GM21737 (cell line): Measurements from ENCODE around the gene CASR.

Experiments used
- ATAC-seq: cut with Tn5 transposase; IDR thresholded peaks from one replicate; pipeline ENCODE4 v1.9.1; 2021; ENCODE audit warnings: mild to moderate bottlenecking, moderate library complexity; ENCODE audit not compliant: unreplicated experiment

The CASR gene

DNA sequence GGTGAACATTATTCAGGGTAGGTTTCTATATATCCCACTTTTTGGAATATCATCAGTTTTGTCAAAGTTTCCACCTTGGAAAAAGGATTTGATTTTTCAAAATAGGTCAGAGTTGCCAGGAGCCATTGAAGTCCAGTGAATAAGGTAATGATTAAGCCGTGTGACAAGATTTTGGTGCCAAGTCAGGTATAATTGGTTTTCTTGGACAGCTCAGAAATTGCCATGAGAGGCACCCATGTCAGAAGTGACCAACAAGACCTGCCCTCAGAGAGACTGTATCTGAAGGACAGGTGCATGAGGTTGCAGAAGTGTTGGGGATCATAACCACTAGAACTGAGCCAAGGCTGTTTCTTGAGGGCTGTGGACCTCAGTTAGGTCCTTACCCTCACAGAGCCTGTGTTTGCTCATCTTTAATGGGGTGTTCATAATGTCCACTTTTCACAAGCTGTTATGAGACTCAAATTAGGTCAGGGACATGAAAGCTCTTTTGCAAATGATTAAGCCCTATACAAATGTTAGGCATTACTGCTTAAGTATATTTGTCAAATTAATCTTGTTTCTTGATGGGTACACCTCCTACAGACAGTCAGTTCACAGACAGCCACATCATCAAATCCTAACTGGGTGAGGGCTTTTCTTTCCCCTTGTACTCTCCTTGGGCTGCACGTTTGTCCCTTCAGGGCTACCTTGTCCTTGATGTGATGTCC lies 32.3 kb downstream of the CASR start:
- ATAC-seq: no peak

DNA sequence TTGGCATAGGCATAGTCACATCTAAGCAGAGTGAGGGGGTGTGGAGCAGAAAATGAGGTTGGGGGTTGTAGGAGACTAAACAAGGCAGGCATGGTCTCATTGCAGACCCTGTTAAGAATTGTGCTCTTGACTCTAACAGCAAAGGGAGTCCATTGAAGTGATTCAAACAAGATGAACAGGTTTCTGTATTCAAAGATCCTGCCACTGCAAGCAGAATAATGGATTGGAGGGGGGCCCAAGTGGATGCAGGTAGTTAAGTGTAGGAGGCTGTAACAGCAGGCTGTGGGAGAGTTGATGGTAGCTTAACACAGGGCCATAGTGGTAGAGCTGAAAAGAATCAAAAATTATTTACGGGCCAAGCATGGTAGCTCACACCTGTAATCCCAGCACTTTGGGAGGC lies 34.4 kb downstream of the CASR start:
- ATAC-seq: no peak

DNA sequence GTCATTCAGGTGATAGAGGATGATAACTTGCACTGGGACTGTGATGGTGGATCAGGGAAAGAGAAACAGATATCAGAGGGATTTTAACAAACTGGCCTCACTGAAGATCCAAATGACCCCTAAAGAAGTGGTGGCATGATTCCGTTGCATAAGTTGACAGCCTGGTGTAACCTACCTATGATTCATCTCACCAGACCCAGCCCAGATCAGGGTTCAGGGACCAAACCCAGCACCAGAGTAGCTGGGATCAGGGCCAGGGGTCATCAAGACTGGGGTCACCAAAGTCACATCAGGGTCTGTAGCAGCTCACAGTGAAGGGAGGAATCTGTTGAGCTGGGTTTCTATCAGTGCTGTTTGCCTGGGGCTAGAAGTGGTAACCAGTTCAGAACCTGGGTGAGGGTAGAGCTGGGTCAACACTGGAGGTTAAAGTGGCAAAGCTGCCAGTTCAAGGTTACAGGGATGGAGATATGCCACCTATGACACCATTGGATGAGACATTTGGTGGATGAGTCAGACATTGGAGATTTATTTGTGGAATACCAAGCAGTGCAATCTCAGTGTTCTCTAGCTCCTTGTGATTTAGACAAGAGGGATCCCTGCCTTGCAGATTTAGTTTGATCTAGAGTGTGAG lies 35.9 kb downstream of the CASR start:
- ATAC-seq: no peak

DNA sequence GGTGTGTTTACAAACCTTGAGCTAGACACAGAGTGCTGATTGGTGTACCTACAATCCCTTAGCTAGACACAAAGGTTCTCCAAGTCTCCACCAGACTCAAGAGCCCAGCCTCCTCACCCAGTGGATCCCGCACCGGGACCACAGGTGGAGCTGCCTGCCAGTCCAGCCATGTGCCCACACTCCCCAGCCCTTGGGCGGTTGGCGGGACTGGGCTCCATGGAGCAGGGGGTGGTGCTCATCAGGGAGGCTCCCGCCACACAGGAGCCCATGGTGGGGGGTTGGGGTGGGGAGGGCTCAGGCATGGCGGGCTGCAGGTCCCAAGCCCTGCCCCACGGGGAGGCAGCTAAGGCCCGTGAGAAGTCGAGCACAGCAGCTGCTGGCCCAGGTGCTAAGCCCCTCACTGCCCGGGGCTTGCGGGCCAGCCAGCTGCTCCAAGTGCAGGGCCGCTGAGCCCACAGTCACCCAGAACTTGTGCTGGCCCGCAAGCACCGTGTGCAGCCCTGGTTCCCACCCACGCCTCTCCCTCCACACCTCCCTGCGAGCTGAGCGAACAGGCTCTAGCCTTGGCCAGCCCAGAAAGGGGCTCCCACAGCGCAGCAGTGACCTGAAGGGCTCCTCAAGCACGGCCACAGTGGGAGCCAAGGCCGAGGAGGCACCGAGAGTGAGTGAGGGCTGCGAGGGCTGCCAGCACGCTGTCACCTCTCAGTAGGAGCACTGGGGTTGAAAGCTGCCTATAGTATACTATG lies 43.7 kb downstream of the CASR start:
- ATAC-seq: no peak

DNA sequence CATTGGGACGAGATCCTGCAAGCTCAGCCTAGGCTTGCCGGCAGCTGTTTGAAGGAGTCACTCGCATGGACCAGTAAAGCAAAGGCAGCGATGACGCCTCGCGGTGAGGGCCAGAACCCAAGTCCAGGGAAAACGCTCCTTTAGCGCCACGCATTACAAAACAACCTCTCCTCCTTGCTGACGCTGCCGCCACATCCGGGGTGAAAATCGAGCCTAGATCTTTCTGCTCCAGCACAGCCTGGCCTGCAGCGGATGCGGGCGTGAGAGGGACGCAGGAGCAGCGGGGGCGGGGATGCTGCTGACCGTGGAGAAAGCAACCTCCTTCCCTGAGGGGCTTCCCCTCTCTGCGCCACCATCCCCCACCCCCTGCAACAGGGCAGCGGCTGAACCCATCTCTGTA lies 46.7 kb downstream of the CASR start:
- no peak for ATAC-seq

DNA sequence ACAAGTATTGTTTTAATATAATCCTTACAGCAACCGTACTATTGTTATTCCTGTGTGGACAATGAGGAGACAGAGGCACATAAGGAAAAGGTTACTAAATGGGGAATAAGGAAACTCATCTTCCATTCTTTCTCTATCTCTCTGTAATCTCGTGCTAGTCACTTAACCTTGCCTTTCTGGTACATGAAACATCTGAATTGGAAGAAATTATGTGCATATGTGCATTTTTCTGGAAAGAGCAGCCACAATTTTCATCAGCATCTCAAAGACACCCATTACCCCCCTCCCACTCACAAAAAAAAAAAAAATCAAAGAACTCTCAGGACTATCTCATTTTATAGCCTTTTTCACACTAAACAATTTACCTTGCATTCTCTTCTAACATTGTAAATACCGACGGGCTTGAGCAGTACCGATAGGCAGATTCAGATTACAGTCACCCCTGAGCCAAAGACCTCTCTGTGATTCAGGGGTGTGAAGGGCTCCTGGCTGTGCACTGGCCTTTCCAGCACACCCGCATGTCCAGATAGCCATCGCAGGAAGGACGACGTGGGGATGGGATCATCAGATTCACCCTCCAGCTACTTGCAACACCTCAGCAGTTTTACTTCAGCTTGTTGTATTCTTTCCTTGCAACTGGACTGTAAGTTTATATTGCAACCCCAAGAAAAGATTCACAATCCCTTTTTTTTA lies 48.1 kb downstream of the CASR start:
- no peak for ATAC-seq

DNA sequence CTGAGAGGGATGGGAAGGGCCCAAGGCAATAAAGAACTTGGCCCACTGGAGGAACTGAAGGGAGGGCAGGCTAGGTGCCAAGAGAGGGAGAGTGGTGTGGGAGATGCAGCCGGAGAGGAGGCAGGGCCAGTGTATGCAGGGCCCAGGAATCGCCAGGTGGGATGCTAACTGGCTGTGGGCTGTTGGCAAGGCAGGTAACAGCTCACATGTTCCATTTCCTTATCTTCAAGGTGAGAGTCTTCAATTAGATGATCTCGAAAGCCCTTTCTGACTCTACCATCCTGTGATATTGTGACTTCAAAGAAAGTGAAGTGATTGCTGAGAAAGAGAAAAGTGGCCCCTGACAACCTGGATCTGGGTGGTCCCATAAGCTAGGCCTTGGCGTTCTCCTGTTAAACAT lies 49.0 kb downstream of the CASR start:
- ATAC-seq: no peak

DNA sequence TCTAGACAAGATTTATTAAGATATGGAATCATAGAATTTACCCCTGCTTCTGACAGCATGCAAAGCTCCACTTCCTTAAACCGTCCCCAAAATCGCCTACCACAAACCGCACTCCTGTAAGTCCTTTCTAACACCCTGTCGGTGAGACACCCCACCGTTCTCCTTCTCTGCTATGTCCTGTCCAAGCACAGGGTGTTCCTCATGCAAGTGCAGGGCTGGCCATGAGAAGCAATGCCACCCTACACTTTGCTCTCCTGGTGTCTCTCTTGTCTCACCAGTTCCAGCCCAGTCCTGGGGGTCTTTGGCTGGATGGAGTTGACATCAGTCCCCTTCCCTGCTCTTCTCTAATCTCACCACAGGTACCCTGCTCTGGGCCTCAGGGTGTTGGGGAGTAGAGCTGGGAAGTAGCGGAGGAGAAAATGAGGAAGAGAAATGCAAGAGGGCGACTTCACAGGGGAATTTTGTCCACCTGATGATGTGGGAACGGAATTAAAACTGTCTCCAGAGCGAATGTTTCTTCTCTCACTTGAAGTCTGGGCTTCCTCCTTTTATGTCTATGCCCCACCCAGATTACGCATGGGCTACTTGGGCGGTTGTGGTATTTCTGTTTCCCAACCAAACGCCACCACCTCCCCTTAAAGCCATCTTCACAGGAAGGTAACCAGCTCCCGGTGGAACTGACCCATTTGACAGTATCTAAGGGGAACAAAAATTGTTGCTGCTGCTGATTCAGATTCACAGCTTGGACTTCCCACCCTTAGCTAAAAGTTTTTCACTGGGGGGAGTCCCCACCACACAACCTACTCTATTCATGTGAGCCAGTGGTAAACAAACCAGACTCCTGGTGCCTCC lies 49.9 kb downstream of the CASR start:
- ATAC-seq: peak; percentile 67

DNA sequence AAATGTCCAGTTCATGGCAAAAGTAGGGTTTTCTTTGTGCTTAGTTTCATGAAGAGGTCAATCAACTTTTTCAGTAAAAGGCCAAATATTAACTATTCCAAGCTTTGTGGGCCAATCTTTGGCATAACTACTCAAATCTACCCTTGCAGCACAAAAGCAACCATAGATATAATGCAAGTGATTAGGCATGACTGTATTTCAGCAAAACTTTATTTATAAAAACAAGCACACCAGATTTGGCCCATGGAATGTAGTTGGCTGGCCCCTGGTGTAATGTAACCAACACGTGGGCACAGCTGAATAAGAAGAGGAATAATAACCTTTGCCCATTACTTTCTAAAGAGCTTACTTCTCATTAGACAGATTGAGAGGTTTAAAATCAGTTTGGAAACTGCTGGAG lies 50.6 kb downstream of the CASR start:
- no peak for ATAC-seq

DNA sequence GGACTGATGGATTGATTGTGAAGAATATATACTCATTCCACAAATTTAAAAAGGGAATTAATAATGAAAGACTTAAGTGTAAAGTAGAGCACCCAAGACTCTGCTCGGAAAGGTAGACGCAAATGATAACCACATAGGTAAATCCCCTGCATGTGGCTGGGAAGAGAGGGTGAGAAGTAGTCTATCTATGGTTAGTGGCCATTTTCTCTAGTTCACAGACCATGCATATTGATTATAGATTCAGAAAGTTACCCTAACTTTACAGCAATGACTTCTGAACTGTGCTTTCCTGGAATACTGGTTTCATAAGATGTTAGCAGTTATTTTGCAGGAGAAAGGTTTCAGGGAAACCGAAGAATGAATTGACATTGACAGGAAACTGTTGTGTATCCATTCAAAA lies 51.7 kb downstream of the CASR start:
- no peak for ATAC-seq

DNA sequence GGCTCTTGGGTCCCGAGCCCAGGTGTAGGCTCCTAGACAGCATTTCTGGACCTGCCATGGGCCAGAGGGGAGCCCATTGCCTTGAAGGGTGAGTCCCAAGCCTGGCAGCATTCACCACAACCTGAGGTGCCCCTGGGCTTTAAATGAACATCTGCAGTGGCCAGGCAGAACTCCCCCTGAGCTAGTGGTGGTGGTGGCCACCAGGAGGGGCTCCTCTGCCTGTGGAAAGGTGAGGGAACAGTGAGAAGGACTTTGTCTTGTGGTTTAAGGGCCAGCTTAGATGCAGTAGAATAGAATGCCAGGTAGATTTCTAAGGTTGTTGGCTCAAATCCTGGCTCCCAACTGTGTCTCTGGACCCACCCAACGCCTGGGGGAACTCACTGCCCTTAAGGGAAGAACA lies 55.6 kb downstream of the CASR start:
- ATAC-seq: no peak

DNA sequence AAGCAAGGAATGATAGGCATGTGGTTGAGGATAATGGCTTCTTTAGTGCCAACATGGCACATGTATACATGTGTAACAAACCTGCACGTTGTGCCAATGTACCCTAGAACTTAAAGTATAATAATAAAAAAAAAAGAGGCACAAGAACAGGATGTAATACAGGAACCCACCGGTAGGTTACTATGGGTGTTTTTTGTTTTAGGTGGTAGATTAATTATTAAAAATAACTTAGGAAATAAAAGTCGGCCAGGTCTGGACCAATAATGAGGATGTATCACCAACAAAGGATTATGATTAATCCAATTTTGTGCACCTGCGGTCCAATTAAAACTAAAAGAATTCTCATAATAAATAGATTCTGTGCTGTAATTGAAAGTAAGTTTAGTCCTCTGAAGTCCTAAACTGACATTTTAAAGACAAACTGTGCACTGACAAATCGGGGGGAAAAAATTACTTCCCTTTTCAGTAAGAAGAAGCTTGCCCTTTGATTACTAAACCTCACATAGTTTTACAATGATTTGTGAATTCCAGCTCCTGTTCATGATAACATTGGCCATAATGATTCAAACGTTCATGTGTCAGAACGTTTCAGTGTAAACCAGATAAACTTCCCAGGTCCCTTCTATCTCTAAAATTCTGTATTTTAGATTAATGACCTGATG lies 62.2 kb downstream of the CASR start:
- ATAC-seq: no peak

DNA sequence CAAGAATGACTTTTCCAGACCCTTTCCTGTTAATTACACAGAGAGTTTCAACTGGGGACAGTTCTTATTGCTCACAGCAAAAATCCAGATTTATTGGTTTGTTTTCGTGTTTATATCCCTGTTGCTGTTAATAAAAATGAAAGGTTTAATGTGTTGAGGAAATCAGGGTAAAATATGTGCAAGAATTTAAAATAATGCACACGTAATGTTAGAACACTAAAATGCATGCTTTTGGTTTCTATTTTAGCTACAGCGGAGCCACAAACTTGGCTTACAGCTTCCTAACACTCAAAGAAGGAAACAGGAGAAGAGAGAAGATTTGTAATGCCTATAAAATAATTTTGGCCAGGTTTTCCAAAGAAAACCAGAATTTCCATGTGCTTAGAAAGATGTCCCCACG lies 62.7 kb downstream of the CASR start:
- ATAC-seq: no peak

DNA sequence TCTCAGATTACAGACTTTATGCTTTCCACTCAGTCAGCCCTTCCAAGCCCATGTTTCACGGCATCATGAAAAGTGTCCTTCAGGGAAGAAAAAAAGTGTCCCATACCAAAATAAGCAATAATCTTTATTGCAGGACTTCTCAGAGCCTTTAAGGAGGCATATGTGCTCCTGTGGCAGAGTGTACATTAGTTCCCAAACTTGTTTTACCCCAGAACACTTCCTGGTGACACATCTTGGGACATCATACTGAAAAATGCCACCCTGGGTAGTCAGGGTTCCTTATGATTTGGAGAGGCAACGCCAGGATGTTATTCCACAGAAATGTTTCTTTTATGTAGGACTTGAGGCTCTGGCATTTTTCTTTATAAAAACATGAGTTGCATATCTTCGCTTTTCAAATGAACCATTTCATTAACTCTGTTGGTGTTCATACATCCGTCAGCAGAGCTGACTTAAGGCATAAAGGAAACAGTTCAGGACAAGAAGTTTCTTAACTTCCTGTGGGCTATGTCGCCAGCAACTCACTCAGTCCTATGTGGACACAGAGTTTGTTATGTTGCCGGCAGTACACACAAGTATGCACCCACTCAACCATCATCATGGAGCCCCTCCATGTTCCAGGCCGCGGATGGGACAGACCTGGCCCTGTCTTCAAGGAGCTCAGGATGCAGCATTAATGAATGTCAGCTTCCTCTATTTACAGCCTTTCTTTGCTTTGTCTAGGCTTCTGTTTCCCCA lies 63.8 kb downstream of the CASR start:
- ATAC-seq: no peak

DNA sequence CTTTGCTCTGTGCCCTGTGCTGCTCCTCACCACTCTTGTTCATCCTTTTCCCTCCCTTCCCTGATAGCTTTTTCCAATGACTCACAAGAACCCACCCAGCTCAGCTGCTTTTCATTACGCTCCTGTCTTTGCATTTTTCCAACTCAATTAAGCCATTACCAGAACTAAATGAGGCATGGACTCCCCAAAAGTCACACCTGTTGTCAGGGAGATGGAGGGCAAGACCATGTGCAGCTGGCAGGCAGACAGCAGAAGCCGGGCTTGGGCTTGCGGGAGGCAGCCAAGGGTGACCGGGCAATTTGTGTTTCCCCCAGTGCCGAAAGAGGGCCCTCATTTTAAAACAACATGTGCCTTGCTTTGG lies 64.3 kb downstream of the CASR start:
- ATAC-seq: no peak

DNA sequence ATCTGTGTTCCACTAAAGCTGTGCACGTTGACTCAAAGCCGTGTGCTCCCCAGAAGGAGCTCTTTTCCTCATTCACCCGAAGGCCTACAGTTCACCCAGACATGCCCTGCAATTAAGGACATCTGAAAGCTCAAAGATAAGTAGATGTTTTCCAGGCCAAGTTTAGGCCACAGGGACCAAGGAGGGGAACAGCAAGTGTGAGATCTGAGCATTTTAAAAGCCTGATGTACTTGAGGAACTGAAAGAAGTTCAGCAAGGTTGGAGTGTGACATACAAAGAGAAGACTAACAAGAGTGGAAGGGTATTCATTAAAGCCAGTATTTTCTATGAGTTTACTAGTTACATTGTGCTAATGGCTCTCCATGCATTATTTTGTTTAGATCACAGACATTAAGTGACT lies 68.0 kb downstream of the CASR start:
- ATAC-seq: no peak

DNA sequence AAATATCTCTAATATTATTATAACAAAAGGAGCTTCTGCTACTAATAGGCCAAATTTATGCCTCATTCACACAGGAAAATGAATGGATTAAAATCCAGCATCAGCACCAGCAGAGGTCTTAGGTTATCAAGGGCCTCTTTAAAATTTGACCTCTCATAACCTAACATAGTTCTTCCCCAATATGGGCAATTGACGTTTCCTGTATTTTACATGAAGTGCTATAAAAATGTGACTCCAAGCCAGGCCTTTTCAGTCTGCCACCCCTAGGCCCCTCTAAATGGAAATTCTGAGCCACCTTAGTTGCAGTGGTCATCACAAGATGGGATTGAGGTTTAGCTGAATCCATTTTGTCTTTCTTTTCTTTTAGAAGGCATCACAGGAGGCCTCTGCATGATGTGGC lies 70.1 kb downstream of the CASR start:
- no peak for ATAC-seq

DNA sequence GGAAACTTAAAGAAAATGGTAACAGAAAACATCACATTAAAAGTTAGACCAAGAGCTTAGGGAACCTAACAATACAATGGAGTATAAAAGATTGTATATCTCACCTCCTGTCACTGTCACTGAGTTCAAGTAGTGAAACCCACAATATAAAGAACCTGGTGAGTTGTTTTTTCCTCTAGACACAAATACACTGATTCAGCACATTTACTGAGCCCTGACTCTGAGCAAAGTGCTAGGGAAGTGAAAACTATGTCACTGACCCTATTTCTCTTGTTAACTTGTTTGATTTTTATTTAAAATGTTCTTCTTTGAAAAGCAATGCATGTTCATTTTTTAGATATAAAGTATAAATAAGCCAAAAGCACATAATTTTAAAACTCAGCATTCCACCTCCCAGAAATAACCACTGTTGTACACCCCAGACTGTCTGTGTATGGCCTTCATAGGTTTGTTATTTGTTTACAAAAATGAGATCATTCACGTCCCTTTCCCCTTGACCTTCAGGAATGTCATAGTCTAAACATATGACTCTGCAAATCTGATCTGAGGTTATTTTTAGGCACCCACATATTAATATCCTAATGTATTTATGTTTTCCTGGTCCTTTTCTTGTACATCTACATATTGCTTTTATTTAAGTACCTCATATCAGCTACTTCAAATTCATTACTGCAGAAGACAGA lies 72.4 kb downstream of the CASR start:
- no peak for ATAC-seq
